Measurements from ENCODE around the gene GALNT2.

The GALNT2 gene

DNA sequence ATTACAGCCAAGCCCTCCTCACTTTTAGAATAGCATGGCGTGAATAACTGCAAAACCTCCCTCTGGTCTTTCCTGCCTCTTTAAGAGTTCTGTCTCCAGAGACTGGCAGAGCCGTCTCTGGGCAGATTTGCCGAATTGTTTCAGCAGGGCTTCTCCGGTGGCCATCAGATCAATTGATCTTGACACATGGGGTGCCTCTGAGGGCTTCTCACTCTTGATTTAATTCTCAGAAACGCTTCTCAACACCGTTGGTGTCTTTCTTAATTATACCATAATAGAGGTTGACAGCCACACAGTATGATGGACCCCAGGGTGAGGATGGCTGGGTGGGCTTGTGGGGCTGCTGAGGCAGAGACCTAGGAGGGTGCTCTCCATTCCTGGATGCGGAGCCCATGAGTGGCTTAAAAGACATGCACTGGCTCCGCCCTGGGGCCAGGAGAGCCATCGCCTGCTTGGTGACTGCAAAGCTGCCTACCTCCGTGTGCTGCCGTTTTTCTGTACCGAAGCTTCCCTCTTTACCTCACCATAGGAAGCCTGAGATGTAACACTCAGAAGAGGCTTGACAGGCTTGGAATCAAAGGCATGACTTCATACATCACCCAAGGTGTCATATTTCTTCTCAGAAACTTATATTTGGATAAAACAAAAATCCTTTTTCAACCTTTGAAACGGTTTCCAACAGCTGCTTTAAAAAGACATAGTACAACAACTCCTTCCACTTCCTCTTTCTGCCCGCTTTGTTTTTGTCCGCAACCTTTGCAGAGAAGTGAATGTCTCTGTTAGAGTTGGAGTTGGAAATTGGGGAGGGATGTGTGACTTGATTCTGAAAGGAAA, 82.9 kb downstream of the GALNT2 start:
- no peak for DNase-seq

DNA sequence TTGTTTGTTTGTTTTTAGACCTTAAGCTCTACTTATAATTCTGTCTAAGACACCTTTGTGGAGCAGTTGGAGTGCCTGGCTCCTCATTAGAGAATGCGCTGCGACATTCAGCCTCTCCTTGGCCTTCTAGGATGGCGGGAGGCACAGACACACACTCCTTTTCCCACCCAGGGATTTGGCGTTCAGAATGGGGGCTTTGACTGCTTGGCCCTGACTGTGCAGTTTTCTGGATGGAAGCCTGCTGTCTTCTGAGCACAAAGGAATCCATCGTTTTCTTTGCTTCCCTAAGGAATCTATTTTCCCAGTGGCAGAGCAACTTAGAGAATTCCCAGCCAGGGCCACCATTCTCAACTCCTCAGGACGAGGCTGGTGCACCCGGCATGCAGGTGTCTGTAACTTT, 83.6 kb downstream of the GALNT2 start:
- DNase-seq: no peak

DNA sequence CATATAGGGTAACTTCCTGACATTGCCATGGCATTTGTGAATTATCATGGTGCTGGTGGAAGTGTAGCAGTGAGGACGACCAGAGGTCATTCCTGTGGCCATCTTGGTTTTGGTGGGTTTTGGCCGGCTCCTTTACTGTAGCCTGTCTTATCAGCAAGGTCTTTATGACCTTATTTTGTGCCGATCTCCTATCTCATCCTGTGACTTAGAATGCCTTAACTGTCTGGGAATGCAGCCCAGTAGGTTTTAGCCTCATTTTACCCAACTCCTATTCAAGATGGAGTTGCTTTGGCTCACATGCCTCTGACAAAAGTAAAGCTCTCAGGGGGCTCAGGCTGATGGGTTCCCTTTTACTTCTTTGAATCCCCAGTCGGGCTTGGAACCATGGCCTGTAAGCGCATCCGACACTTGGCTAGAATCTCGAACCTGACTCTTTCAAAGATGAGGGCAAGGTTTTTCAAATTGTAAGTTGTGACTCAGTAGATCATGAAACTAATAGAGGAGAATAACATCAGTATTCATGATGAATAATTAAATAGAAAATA, 85.0 kb downstream of the GALNT2 start:
- no peak for DNase-seq

DNA sequence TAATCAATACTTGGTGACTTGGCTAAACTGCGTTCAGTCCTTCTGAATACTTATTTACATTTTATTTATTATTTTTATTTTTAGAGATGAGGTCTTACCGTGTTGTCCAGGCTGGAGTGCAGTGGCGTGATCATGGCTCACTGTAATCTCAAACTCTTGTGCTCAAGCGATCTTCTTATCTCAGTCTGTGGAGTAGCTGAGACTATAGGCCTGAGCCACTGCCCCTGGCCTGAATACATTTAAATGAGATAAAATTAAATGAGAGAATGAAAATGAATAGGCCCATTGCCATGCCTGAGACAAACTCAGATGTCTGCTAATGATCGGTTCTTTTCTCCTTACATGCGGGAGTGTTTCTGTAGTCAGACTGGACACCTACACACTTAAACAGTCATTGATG, 86.0 kb downstream of the GALNT2 start:
- no peak for DNase-seq

DNA sequence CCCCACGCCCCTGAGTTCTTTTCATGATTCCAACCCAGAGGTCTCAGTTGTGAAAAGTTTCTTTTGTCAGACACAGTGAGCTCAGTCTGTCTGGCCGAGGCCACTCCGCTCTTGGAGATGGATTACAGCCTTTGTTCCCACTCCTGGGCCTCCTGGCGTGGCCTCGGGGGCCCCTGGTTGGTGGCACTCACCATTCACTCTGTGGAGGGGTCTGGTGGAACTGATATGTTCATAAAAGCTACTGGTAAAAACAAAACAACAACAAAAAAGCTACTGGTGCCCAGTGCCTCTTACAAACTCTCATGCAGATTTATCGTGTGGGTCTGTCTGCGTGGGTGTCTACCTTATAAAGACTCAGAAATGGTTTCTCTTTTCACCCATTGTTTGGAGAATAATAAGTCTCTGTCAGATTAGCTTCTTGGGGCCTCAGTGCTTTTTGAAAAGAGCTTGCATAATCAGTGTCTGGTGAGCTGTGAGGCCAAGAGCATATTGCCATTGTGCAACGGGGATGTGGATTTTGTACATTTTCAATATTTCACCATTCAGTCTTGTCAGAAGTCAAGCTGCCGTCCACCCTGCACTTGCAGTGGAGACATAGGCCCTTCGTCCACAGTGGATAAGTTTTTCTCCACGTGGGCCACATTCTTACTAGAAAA, 86.7 kb downstream of the GALNT2 start:
- no peak for DNase-seq

DNA sequence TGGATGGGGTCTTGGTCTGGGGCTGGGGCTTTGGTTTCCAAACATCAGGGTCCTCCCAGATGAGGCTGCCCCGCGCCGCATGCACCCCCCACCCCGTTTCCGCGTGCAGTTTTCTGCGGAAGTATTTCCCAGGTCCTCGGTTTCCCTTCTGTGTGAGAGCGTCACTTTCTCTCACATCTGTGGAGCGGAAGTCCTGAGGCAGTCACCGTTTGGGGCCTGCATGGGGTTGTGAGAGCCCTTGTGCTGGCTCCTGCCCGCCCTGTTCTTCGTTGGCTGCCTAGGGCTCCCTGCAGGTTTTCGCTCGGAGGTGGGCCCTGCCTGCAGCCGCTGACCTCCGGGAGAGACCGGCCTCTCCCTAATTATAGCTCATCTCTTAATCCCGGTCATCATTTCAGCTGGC, 88.0 kb downstream of the GALNT2 start:
- no peak for DNase-seq

DNA sequence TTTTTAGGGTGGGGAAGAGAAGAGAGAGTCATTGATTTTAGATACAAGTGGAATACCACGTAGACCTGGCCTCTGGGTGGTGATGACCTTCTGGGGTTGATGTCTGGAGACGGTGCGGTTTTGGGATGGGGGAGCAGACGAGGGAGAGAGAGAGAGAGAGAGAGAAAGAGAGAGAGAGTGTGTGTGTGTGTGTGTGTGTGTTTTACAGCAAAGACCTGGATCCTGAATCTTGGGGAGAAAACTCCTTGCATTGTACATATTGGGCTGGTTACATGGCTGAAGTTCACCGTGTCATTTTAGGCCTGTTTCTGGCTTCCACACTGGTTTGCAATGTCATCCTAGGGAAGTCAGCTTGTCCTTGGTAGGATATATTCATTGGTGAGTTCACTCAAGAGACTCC, 89.0 kb downstream of the GALNT2 start:
- DNase-seq: no peak

DNA sequence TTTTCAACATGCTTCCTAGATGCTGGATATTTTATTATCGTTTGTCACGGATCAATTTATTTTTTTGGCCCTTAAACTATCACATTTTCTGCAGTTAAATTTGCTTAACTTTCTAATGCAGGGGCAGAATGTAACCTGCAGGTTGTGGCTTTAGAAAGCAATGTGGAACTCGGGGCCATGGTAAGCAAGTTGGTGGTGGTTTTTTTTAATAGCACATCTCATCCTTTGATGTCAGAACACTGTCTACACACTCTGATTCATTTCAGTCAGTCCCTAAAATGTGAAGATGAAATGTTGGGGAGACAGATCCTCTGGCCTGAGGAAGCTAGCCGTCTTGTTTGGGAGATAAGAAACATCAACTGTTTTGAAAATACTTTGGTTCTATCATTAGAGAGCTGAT, 89.5 kb downstream of the GALNT2 start:
- no peak for DNase-seq

DNA sequence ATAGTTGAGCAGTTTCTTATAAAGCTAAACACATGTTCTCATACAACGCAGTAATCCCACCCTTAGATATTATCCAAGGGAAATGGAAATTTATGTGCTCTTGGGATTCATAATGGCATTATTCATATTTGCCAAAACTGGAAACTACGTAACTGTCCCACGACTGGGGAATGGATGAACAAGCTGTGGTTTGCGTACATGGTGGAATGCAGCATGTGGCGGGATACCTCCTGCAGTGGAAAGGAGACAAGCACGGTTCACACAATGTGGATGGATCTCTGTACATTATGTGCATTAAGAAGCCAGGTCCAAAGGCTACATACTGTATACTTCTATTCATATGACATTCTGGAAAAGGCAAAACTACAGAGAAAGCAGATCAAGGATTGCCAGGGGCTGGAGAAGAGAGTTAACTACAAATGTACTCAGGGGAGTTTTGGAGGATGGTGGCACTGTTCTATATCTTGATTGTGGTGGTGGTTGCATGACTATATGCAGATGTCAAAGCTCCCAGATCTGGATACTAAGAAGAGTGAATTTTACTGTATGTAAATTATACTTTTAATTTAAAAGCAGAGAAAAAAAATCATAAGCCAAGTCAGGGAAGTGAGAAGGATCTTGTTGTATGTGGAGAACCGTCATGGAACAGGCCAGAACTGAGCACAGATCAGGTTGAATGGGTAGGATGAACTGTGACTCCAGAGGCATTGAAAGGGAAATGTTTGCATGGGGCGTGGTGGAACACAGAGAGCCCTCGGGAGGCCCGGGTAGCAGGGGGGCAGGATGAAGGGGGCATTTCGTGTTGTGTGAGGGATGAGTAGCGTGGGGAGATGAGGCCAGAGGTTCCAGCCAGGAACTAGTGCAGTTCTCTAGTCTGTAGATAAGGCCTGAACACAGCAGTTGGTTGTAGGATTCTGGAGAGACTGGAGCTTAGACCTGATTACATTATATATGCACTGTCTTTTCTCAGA, 90.7 kb downstream of the GALNT2 start:
- no peak for DNase-seq

DNA sequence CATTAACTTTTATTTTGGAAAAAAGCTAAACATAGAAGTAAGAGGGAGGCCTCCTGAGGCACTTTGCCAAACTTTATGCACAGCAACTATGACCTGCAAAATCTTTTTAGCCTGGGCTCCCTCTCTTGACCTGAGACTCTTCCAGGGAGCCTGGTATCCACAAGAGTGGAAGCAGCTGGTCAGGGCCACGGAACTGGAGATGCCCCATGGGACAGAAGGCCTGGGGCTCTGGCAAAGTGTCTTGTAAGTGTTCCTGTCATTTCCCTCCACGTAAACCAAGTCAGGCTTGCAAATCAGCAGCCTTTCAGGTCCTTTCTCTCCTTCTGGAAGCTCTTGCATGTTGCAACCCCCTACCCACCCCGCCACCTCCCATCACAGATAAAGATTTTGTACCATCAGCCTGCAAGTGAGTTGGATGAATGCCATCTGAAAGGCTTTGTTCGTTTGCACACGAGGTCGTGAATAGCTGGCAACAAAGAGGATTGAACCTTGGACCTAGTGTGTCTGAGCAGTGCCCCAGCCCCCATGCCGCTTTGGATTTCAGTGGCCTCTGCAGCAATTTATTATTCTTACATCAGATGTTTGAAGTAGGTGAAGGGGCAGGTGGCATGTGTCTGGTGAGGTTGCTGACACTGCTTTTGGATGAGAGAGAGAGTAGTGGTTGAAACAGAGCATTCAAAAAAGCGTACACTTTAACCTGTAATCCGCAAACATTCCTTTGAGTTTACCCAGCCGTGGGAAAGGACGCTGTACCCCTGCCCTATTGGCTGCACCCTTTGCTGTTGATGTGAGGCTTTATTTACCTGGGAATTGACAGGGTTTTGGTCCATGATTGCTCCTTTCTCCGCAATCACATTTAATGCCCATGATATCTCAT, 91.6 kb downstream of the GALNT2 start:
- DNase-seq: no peak

DNA sequence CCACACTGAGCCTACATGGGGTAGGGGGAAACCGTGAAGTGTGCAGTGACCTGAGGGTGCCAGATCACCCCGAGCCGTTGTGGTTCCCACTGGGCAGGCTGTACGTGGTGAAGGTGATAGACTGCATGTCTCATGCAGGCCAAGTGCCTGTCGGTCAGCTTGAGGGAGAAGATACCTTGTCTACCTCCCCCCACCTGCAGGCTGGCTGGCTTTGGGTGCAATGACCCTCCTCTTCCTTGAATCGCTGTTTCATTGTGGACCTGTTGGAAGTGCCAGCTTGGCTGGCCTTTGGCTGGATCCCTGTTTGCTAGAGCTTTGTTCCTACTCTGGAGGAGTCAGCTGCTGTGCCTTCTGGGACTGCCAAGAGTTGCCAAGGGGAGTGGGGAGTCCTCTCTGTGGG, 92.5 kb downstream of the GALNT2 start:
- DNase-seq: no peak

DNA sequence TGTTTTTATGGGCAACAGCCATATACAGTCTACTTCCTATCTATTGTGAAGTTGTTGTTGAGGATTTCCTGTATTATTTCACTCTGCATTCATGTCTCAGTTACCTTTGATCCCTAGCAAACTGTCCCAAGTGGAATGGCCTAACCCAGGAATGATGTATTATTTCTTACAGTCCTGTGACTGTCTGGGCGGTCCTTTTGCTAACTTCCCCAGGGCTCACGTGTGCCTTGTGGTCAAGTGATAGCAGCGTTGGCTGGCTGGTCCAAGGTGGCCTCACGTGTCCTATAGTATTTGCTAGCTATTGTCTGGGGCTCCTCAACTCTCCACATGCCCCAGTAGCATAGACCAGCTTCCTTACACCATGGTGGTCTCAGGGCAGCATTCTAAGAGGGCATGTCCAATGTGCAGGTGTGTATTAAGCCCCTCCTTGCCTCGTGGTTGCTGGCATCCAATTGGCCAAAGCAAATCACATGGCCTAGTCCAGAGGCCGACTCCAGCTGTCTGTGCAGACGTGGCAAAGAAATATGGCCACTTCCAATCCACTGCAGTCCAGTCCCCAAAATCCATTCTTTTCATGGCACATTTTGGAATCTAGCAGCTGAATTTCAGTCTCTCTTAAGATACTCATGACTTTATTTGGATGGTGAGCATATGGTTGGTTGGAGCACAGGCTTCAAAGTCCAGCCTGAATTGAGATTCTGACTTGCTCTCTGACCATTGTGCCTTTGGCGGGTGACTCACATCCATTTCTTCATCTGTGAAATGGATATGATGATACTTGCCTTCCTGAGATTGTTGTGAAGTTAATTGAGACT, 94.1 kb downstream of the GALNT2 start:
- no peak for DNase-seq

DNA sequence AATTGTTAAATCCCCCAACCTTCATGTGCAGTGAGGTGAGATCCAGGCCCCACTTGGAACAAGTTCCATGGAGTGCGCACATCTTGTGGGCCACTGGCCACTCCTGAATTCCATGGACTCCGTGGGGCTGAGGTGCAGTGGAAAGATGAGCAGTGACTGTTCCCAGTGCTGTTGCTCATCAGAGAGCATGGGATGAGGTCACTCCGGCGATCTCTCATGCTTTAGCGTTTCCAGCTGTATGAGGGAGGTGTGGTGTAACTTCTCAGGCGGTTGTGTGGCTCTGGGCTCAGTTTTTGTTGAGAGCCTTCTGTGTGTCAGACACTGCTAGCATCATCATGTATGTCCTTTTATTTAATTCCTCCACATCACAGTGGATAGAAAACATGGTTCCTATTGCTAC, 96.2 kb downstream of the GALNT2 start:
- no peak for DNase-seq

DNA sequence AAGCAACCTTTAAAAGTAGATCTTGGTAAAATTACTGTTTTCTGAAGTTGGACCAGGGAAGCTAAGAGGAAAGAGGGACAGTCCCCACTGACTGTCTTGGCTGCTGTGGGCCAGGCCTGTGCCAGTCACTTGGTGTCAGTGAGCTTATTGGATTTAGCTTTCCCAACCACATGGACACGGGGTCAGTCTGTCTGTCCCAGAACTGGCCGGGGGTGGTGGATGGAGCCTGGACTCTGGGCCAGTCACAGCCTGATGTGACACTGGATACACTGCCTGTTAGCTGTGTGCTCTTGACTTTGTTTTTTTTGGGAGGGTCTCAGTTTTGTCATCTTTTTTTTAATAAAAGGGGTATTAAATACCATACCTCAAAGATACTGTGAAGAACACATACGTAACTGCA, 96.7 kb downstream of the GALNT2 start:
- no peak for DNase-seq

DNA sequence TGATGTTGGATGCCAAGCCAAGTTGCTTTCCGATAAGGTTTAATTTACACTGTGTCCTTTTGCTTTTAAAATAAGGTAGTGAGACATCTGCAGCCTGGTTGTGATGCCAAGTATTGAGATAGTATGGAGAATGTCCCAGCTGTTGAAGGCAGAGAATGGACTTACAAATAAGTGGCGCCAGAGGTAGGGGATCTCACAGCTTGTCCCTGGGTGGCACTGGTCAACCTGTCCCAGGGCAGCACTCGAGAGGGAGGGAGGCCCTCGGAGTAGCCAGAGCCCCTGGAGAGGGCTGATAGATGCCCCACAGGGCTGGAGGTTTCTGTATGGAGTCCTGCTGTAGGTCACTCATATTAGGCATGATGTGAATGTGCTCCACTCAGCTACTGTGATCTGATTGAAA, 98.5 kb downstream of the GALNT2 start:
- no peak for DNase-seq

DNA sequence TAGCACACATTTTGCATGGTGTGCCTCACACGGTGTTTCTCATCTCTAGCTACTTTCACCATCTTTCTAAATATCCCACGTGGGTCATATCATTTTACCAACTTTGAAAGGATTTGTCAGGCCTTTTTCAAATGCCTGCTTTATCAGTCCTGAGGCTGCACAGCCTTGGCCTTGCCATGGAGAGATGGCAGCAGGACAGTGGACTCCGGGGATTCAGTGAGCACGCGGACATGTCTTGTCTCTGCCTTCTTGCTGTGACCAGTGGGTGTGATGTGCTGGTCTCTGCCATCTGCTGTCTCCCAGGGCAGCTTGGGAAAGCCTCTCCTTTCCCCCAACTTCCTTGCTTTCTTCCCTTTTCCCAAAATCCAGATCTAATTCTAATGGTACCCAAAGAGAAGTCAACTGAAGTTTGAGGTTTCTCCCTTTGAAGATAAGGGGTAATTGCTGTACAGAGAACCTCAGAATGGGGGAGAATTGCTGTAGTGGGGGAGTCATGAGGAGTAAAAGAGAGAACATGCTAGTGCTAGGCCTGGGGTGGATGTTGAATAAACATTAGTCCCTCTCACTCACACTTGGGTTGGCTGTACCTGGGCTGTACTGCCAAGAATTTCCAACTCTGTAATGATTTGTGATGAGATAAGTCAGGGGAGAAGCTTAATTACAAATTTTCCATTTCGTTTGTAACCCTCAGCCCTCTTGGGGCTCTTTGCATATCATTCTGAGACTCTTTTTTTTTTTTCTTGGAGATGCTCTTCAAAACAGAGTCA, 99.5 kb downstream of the GALNT2 start:
- no peak for DNase-seq

DNA sequence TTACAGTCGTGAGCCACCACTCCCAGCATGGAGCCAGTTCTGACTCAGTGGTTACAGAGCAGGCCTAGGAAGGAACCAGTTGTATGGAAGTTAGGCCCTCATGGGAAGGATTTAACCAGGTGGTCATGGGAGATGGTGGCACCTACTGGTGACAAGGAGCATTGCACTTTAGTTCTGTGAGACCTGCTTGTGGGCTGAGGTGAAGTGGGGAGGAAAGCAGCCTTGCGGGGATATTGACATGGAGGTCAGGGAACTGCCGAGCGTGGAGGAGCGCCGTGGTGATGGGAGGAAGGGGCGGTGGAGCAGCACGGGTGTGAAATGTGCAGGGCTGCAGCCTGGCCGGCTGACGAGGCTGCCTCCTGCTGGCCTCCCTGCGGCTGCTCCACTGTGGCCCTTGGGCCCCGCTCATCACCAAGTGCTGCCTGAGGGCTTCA, 100.4 kb downstream of the GALNT2 start:
- DNase-seq: peak; percentile 15 to 21

DNA sequence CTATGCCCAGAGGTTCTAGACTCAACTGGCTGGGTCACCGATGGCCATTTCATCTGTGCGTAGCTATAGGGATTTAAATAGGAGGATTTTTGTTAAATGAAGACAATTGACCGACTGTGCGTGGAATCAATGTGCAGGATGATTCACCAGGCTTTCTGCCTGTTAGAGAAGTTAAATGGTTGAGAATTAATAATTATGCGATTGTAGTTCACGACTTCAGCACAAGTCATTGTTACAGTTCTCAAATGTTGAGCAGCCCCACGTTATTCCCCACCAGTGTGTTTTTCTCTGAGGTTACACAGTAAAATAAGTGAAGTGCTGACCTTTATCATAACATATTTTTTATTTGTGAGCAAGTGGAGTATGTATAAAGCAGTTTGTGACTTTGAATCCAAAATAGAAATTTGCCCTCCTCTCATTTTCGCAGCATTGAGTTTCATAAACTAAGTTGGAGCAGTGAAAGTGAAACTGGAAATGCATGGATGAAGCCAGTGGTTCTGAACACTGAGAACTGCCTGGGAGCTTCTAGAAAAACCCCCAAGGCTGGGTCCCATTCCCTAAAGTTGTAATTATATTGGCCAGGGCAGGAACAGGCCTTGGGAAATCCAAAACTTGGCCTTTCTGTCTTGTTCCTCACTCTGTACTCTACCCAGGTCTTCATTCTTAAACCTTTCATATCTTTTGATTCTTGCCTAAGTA, 102.6 kb downstream of the GALNT2 start:
- DNase-seq: no peak

DNA sequence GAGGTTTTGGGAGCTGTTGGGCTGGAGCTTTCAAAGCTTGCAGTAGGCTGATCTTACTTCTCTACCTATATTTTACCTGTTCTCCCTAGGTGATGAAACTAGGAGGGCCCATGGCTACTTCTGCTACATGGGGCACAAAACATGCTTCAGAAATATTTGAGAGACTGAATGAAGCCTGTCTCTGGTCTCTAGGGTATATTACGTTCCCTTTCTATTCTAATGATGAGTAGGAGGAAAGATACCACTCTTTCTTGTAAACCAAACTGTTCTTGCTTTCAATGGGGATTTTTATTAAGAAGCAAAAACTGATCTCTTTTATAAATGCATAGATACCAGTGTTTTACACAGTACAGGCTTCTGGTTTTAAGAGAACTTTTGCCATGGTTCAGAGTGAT, 103.1 kb downstream of the GALNT2 start:
- DNase-seq: no peak

DNA sequence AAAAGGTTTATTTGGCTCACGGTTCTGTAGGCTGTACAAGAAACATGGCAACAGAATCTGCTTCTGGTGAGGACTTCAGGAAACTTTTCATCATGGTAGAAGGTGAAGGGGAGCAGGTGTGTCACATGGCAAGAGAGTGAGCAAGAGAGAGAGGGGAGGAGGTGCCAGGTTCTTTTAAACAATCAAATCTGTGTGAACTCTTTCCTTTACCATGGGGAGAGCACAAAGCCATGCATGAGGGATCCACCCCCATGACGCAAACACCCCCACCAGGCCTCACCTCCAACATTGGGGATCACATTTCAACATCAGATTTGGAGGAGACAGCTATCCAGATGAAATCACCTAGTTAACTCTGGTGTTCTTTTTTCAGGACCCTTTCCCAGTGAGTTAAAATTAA, 103.6 kb downstream of the GALNT2 start:
- no peak for DNase-seq
